SH-SY5Y (cell line): ENCODE measurements around the gene NPIPB6.

ENCODE experiments used
- GATA2 ChIP-seq: IDR thresholded peaks from 2 replicates; pipeline ENCODE4 v1.6.1; 2011; ENCODE audit warnings: mild to moderate bottlenecking, low read depth, low read length
- GATA3 ChIP-seq: IDR thresholded peaks from 2 replicates; pipeline ENCODE4 v1.6.1; 2011; ENCODE audit warnings: low read depth, mild to moderate bottlenecking, low read length, moderate library complexity

DNA sequence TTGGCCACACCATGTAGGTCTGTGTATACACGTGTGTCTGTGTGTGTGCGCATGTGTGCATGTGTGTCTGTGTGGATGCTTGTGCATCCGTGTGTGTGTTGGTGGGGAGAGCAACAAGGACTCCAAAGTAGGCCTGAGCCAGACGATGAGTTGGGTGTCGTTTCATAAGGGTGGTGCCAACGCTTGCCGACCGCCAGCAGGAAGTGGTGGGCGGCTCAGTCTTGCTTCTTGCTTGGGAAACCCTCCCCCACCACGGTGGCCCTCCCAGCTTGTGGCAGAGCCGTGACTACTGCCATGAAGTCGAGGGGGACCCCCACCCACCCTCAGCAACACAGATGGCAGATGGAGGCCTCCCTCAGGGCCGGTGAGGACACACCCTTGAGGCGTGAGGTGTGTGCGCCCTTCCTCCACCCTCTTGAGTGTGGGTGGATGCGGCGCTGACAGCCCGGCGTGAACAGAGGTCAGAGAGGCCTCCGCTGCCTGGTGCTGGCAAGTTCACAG, 53.4 kb downstream of the NPIPB6 start:
- no peak for TF ChIP-seq GATA3
- TF ChIP-seq GATA2 = no peak
